Thoracic aorta (tissue), 2 donors: ENCODE results near the gene S100A4. TPM values are rescaled to one million over a fixed set of nuclear protein-coding genes. Genes with fewer than 3 reads are reported as not detected.
A peak's percentile ranks its signal among the peaks of the same experiment; 100 is the strongest.

Experiments used
- ATAC-seq: fragments of 150-250 bp; one replicate; pipeline ENCODE4 v1.8.0; 2017; ENCODE audit warnings: low read depth; ENCODE audit not compliant: insufficient number of reproducible peaks, low FRiP score
- DNase-seq: peaks from one replicate; pipeline ENCODE4 v3.0.0-alpha.2; 2020; ENCODE audit warnings: low spot score
- H3K27ac ChIP-seq, 2 donors: fragments of 200-600 bp; sonication (generic); 1 replicate in 1 of 2; 2 replicates in 1 of 2; pipeline ENCODE4 v1.5.1; 2016; ENCODE audit warnings: mild to moderate bottlenecking in 2 of 2, moderate library complexity in 2 of 2
- H3K27me3 ChIP-seq: fragments of 200-600 bp; sonication (generic); replicated peaks from 2 replicates; pipeline ENCODE4 v1.6.0; 2016; ENCODE audit warnings: mild to moderate bottlenecking; ENCODE audit not compliant: insufficient read depth
- H3K36me3 ChIP-seq: fragments of 200-600 bp; sonication (generic); one replicate; pipeline ENCODE4 v1.5.1; 2016
- H3K4me1 ChIP-seq, 2 donors: fragments of 200-600 bp; sonication (generic); 1 replicate in 1 of 2; 2 replicates in 1 of 2; pipeline versions ENCODE4 v1.5.1 to v1.6.0; 2016; ENCODE audit warnings: low read depth in 2 of 2, mild to moderate bottlenecking in 1 of 2; ENCODE audit not compliant: control insufficient read depth in 1 of 2
- H3K4me3 ChIP-seq: fragments of 200-600 bp; sonication (generic); 2 replicates; pipeline ENCODE4 v1.5.1; 2016; ENCODE audit warnings: mild to moderate bottlenecking
- H3K9me3 ChIP-seq: fragments of 200-600 bp; sonication (generic); 2 replicates; pipeline ENCODE4 v1.5.1; 2016
- total RNA-seq, 2 donors: library from RNA; depleted of rRNA; stranded (reverse); fragments of >200 nt; gene quantifications; one replicate each; pipeline versions ENCODE4 v1.1.0 to v1.2.3, GENCODE V29; 2016
- TF ChIP-seq, protein P1 (sequence below): fragments of 200-600 bp; sonication (generic); IDR thresholded peaks from one replicate; pipeline ENCODE4 v1.5.1; 2019; ENCODE audit warnings: antibody characterized with exemption

Gene S100A4
- total RNA-seq, 2 donors from 2014 or later = 514 to 1,429 TPM

GRCh38 chr1:153547560-153548551 lies 2.2 kb upstream of the S100A4 start:
- no peaks in the 10 kb centered on the region for H3K27me3 ChIP-seq
- TF ChIP-seq, protein P1, sequence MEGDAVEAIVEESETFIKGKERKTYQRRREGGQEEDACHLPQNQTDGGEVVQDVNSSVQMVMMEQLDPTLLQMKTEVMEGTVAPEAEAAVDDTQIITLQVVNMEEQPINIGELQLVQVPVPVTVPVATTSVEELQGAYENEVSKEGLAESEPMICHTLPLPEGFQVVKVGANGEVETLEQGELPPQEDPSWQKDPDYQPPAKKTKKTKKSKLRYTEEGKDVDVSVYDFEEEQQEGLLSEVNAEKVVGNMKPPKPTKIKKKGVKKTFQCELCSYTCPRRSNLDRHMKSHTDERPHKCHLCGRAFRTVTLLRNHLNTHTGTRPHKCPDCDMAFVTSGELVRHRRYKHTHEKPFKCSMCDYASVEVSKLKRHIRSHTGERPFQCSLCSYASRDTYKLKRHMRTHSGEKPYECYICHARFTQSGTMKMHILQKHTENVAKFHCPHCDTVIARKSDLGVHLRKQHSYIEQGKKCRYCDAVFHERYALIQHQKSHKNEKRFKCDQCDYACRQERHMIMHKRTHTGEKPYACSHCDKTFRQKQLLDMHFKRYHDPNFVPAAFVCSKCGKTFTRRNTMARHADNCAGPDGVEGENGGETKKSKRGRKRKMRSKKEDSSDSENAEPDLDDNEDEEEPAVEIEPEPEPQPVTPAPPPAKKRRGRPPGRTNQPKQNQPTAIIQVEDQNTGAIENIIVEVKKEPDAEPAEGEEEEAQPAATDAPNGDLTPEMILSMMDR = no peak
- ATAC-seq = no peak
- no peaks in the 10 kb centered on the region for H3K36me3 ChIP-seq
- no peak overlapping the region for H3K4me3 ChIP-seq
- H3K4me1 ChIP-seq = peaks cover 60 to 76% of the 10 kb centered on the region in 2 donors
- no peaks in the 10 kb centered on the region for H3K9me3 ChIP-seq
- H3K27ac ChIP-seq = peak overlapping the region; percentile 76 to 96
- DNase-seq = no peak

- H3K36me3 ChIP-seq = no peaks in the 10 kb centered on the region
- H3K4me1 ChIP-seq = peaks cover 65 to 85% of the 10 kb centered on the region in 2 donors
- H3K27me3 ChIP-seq = no peaks in the 10 kb centered on the region
- DNase-seq (no peak), ATAC-seq (no peak)
- peak overlapping the region; percentile 80 to 96 for H3K27ac ChIP-seq
- H3K4me3 ChIP-seq = peak overlapping the region; percentile 85
- no peaks in the 10 kb centered on the region for H3K9me3 ChIP-seq
- TF ChIP-seq, protein P1 = no peak
Measured at GRCh38 chr1:153546796-153547559, 1.4 kb upstream of the S100A4 start.

- TF ChIP-seq, protein P1 = no peak
- ATAC-seq = no peak
- no peaks in the 10 kb centered on the region for H3K36me3 ChIP-seq
- H3K4me1 ChIP-seq = peaks cover 65 to 90% of the 10 kb centered on the region in 2 donors
- H3K4me3 ChIP-seq = peak overlapping the region; percentile 85
- H3K9me3 ChIP-seq = no peaks in the 10 kb centered on the region
- peak overlapping the region; percentile 80 to 96 for H3K27ac ChIP-seq
- no peak for DNase-seq
- H3K27me3 ChIP-seq = no peaks in the 10 kb centered on the region
Measured at GRCh38 chr1:153546371-153546770, 765 bp upstream of the S100A4 start.

- Histone ChIP-seq H3K4me3 (peak overlapping the region; percentile 85), H3K27me3 (no peaks in the 10 kb centered on the region), H3K4me1 (peaks cover 57 to 82% of the 10 kb centered on the region in 2 donors), H3K36me3 (no peaks in the 10 kb centered on the region), H3K27ac (peak overlapping the region; percentile 80 to 96), H3K9me3 (no peaks in the 10 kb centered on the region)
- TF ChIP-seq, protein P1 = no peak
- ATAC-seq (no peak), DNase-seq (no peak)
Measured at GRCh38 chr1:153544453-153545066, 1.0 kb downstream of the S100A4 start.
